ENCODE results near the gene ACOD1. TPM values are rescaled to one million over a fixed set of nuclear protein-coding genes. Genes with fewer than 3 reads are reported as not detected.
"Not testable (repeated sequence)": the region's sequence is repeated elsewhere in the genome, so short reads cannot be mapped to it uniquely, and the experiment has no call there.

ACOD1 gene
- not detected for total RNA-seq (2021; fragmentation: NEBNext Ultra II Directional; extraction: Animal tissue kit (Norgen Biotek cat#: 25700))
- long read RNA-seq: 0 reads

DNA sequence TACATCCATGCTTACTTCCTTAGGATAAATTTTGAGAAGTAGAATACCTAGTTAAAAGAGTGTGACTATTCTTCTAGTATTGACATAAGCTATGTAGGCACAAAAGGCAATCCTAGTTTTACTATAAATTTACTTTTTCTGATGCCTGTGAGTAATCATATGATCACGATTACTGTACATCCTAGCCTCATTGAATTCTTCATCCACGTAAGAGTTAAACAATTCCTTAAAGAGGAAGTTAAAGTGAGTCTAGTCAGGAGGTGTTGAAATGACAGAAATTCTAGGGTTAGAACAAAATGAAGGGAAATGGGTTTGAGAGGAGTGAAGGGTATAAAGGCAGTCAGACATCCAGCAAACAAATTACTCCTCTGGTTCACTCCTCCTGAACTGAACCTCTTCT lies at the start of gene ACOD1:
Gene ACOD1 (plus strand): TSS at position 363 of the 400 bp plus-strand sequence. CDS start 48 bp downstream, outside the sequence.
- Mint-ChIP-seq H3K36me3 (ENCODE audit: low read depth) (no peaks in the 10 kb centered on the region), H3K27ac (no peak within 1 kb of the TSS), H3K27me3 (ENCODE audit: insufficient read depth) (peaks cover 5% of the 10 kb centered on the region), H3K4me1 (ENCODE audit: low read depth) (peaks cover 28% of the 10 kb centered on the region), H3K9me3 (no peaks in the 10 kb centered on the region; the same call in 1 of the 2 replicates), H3K4me3 (no peak within 1 kb of the TSS)
- TF ChIP-seq, protein P1, sequence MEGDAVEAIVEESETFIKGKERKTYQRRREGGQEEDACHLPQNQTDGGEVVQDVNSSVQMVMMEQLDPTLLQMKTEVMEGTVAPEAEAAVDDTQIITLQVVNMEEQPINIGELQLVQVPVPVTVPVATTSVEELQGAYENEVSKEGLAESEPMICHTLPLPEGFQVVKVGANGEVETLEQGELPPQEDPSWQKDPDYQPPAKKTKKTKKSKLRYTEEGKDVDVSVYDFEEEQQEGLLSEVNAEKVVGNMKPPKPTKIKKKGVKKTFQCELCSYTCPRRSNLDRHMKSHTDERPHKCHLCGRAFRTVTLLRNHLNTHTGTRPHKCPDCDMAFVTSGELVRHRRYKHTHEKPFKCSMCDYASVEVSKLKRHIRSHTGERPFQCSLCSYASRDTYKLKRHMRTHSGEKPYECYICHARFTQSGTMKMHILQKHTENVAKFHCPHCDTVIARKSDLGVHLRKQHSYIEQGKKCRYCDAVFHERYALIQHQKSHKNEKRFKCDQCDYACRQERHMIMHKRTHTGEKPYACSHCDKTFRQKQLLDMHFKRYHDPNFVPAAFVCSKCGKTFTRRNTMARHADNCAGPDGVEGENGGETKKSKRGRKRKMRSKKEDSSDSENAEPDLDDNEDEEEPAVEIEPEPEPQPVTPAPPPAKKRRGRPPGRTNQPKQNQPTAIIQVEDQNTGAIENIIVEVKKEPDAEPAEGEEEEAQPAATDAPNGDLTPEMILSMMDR (IDR thresholded peaks at IDR 0.05): no peak
- DNase-seq: no peak

DNA sequence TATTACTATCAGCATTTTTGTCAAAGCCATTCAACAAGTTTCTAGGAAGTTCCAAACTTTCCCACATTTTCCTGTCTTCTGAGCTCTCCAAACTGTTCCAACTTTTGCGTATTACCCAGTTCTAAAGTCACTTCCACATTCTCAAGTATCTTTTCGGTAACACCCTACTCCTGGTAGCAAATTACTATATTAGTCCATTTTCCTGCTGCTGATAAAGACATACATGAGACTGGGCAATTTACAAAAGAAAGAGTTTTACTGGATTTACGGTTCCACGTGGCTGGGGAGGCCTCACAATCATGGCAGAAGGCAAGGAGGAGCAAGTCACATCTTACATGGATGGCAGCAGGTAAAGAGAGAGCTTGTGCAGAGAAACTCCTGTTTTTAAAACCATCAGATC lies 49.2 kb upstream of the ACOD1 start:
- not testable (repeated sequence) for H3K4me3 Mint-ChIP-seq; H3K27me3 Mint-ChIP-seq (ENCODE audit: insufficient read depth); H3K27ac Mint-ChIP-seq; DNase-seq; H3K36me3 Mint-ChIP-seq (ENCODE audit: low read depth); H3K4me1 Mint-ChIP-seq (ENCODE audit: low read depth)
- peaks cover 10% of the 10 kb centered on the region for H3K9me3 Mint-ChIP-seq

DNA sequence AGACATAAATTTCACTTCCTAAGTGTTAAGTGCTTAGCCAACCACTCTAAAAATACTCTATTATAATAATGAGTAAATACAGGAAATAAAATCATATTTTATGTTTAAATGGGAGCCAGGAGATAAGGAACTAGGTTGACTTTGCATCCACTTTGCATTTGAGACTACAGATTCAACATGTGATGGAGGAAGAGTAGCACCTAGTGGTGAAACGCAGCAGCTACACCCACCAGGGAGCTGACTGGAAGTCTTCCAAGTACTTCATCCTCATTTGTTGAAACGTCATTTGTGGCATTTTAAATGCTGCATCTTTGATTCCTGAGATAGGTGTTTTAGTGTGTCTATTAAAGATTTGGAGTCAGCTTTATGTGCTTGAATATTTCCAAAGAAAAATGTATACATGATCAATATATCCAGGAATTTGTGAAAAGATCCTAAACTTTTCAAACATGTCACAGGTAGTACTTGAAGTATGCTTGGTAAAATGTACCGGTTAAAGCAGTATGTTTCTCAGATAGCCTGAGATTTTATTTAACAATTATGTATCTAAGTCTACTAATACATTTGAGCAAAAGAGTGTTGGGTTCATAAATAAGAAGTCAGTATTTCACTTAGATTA lies 44.7 kb upstream of the ACOD1 start:
- no peak overlapping the region for H3K4me3 Mint-ChIP-seq
- no peaks in the 10 kb centered on the region for H3K36me3 Mint-ChIP-seq (ENCODE audit: low read depth)
- peaks cover 4% of the 10 kb centered on the region for H3K27me3 Mint-ChIP-seq (ENCODE audit: insufficient read depth)
- H3K27ac Mint-ChIP-seq: no peak overlapping the region
- TF ChIP-seq, protein P1 (IDR thresholded peaks at IDR 0.05): peak; percentile 99
- peaks cover 10% of the 10 kb centered on the region for H3K9me3 Mint-ChIP-seq
- peak; percentile 70 for DNase-seq
- H3K4me1 Mint-ChIP-seq (ENCODE audit: low read depth): no peaks in the 10 kb centered on the region

DNA sequence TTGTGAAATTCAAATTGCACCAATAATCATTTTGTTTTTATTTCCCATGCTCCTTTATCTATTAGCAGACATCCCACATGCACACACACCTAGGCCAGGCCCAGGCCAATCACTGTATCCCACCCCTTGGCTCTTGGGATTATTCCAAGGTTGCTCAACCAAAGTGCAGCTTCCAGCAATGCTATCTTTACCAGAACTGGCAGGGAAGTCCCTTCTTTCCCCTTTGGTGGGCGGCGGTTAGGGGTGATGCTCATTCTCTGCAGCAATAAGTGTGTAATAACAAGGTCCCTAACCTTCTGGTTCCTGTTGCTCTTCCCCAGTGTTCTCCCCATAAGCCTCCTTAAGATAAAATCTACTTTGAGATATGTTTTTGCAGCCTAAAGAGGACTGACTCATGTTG lies 43.8 kb upstream of the ACOD1 start:
- DNase-seq: no peak
- TF ChIP-seq, protein P1 (IDR thresholded peaks at IDR 0.05): no peak
- H3K4me1 Mint-ChIP-seq (ENCODE audit: low read depth): no peaks in the 10 kb centered on the region
- H3K36me3 Mint-ChIP-seq (ENCODE audit: low read depth): no peaks in the 10 kb centered on the region
- H3K4me3 Mint-ChIP-seq: no peak overlapping the region
- peaks cover 1% of the 10 kb centered on the region; the same call in 1 of the 2 replicates for H3K9me3 Mint-ChIP-seq
- H3K27me3 Mint-ChIP-seq (ENCODE audit: insufficient read depth): peaks cover 4% of the 10 kb centered on the region
- no peak overlapping the region for H3K27ac Mint-ChIP-seq

DNA sequence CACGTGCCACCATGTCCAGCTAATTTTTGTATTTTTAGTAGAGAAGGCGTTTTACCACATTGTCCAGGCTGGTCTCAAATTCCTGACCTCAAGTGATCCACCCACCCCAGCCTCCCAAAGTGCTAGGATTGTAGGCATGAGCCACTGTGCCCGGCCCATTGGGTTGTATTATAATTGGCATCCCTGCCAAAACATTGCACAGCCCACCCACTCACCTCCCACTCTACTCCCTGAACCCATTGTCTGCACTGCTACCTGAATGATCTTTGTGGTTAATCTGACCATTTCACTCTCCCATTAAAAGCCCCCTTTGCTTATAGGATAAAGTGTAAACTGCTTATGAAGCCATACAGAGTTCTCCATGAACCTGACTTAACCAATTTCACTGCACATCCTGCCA lies 35.8 kb upstream of the ACOD1 start:
- no peak overlapping the region for H3K27ac Mint-ChIP-seq
- no peaks in the 10 kb centered on the region for H3K36me3 Mint-ChIP-seq (ENCODE audit: low read depth)
- H3K27me3 Mint-ChIP-seq (ENCODE audit: insufficient read depth): peaks cover 10% of the 10 kb centered on the region
- H3K9me3 Mint-ChIP-seq: no peaks in the 10 kb centered on the region
- peaks cover 7% of the 10 kb centered on the region for H3K4me1 Mint-ChIP-seq (ENCODE audit: low read depth)
- TF ChIP-seq, protein P1 (IDR thresholded peaks at IDR 0.05): no peak
- no peak for DNase-seq
- H3K4me3 Mint-ChIP-seq: no peak overlapping the region

DNA sequence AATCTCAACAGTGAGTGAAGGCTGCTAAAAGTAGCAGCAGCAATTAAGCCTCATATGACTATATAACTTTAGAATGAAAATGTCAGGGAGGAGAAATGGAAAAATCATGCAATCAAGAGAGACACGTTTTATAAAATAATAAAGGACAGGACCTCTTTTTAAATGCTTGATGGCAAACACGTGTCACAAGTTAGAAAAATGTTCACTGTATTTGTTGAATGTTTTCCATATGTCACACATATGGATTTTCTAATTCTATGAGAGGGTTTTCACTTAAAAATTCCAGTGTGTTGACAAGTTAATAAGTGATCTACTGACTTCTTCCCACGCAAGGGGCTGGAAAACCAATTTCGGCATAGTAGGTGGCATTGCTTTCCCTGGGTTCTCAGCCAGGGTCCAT lies 34.4 kb upstream of the ACOD1 start:
- H3K27me3 Mint-ChIP-seq (ENCODE audit: insufficient read depth): peaks cover 7% of the 10 kb centered on the region
- DNase-seq: no peak
- no peaks in the 10 kb centered on the region for H3K9me3 Mint-ChIP-seq
- peaks cover 14% of the 10 kb centered on the region for H3K4me1 Mint-ChIP-seq (ENCODE audit: low read depth)
- TF ChIP-seq, protein P1 (IDR thresholded peaks at IDR 0.05): no peak
- H3K36me3 Mint-ChIP-seq (ENCODE audit: low read depth): no peaks in the 10 kb centered on the region
- no peak overlapping the region for H3K27ac Mint-ChIP-seq
- H3K4me3 Mint-ChIP-seq: no peak overlapping the region
